Choroid plexus epithelial cell (primary cell): ENCODE measurements around the gene OLA1.

ENCODE experiments used
- DNase-seq: peaks from one replicate; pipeline ENCODE4 v3.0.0-alpha.2; 2010; ENCODE audit warnings: low read depth
- H3K4me3 ChIP-seq: 2 replicates; pipeline ENCODE4 v1.5.1; 2011; ENCODE audit warnings: low read depth, mild to moderate bottlenecking, control low read depth, low read length, moderate library complexity
- CTCF ChIP-seq: conservative IDR thresholded peaks from 2 replicates; pipeline ENCODE4 v1.5.1; 2011; ENCODE audit warnings: low read depth, mild to moderate bottlenecking, control low read depth, inconsistent platforms, low read length, moderate library complexity

OLA1 gene

GRCh38 chr2:174088706-174089460 is 159.4 kb downstream of the OLA1 start:
- no peak for TF ChIP-seq CTCF
- no peak overlapping the region for H3K4me3 ChIP-seq
- DNase-seq = no peak

- DNase-seq = no peak
- no peak for TF ChIP-seq CTCF
- no peak overlapping the region for H3K4me3 ChIP-seq
Measured at GRCh38 chr2:174086708-174087107, 161.6 kb downstream of the OLA1 start.

GRCh38 chr2:174085781-174086180 is 162.6 kb downstream of the OLA1 start:
- H3K4me3 ChIP-seq = no peak overlapping the region
- no peak for DNase-seq
- TF ChIP-seq CTCF = no peak

- DNase-seq = no peak
- no peak for TF ChIP-seq CTCF
- no peak overlapping the region for H3K4me3 ChIP-seq
Measured at GRCh38 chr2:174083843-174084458, 164.4 kb downstream of the OLA1 start.

- no peak for TF ChIP-seq CTCF
Measured at GRCh38 chr2:174080672-174081121, 167.6 kb downstream of the OLA1 start.

GRCh38 chr2:174078275-174078674 is 170.1 kb downstream of the OLA1 start:
- peak; percentile 43 for DNase-seq
- peak; percentile 61 for TF ChIP-seq CTCF
- no peak overlapping the region for H3K4me3 ChIP-seq

More at GRCh38 chr2:174080672-174081121, 167.6 kb downstream of the OLA1 start:
- peak; percentile 5 for DNase-seq
- H3K4me3 ChIP-seq = no peak overlapping the region
